Raji (cell line): Measurements from ENCODE around the gene RFXANK.

Source experiments
- POLR2A ChIP-seq: IDR thresholded peaks from 2 replicates; pipeline ENCODE4 v1.6.1; 2011; ENCODE audit warnings: low read depth, low read length, control low read depth; ENCODE audit not compliant: insufficient read depth

RFXANK gene

DNA sequence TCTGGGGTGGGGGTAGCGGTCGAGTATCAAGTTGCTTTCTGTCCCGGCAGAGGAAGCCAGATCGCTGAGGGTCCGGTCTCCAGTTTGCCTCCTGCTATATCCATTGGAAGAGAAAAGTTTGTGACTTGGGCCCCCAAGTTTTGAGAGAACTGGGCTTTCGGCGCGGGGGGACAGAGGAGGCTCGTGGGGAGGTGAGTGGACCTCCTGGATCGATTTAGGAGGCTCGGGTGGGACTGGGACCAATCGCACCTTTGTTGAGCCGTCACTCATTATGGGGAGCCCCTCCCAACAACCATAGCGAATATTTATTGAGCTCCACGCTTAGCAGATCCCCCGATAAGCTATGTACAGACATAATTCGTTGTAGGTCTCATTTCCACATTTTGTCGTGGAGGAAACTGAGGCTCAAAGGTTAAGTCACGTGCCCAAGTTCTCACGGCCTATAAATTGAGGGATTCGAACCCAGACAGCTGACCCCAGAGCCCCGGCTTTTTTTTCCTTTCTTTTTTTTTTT lies 909 bp downstream of the RFXANK start:
- TF ChIP-seq POLR2A, result peak; percentile 66

DNA sequence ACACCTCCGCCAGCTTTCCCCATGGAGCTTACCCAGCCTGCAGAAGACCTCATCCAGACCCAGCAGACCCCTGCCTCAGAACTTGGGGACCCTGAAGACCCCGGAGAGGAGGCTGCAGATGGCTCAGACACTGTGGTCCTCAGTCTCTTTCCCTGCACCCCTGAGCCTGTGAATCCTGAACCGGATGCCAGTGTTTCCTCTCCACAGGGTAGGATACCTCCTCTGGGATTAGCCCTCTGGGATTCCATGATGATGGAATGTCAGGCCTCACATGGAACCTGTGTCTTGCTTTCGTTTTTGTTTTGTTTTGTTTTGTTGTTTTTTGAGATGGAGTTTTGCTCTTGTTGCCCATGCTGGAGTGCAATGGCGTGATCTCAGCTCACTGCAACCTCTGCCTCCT lies 1.9 kb downstream of the RFXANK start:
- TF ChIP-seq POLR2A, result no peak

DNA sequence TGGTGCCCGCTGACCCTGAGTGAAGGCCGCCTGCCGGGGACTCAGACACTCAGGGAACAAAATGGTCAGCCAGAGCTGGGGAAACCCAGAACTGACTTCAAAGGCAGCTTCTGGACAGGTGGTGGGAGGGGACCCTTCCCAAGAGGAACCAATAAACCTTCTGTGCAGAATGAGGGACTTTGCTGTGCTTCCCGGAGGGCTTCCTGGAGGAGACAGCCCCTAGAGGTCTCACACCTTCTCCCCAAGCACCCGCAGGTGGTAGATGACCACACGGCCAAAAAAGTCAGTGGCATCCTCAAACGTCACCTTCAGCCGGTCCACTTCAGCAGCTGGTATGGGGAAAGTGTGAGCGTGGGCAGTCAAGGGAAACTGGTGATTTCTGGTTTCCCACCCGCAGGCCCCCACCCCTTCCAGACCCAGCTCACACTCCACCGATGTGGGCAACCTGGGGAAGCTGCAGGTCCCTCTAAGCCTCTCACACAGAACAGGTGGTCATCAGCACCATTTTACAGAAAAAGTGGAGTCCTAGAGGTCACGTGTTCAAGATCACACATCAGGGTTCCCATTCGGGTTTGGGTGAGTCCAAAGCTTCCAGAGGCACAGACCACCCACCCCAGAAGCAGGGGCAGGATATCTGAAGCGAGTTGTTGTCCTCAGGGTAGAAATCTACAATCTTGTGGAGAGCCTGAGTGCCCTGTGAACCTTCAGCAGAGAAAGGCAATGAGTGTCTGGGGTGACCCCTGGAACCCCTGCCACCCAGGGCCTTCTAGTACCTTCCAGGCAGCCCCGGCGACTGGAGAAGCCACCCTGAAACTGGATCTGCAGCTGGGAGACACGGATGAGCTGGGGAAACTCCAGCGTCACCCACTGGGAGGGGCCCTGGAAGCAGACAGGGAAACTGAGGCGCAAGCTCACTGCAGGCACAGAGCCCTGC lies 9.9 kb downstream of the RFXANK start:
- TF ChIP-seq POLR2A, result no peak

DNA sequence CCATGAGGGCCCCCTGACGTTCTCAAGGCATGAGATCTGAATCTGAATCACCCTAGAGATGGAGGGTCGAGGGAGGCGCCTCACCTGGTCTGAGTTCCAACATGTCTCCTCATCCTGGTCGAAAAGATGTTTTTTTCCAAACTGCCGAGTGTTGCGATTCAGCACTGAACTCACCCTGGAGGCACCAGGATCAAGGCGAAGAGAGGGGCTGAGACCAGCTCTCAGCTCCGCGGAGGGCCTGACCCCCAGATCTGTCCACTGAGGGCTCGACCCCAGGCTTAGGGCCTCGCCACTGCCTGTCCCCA lies 10.6 kb downstream of the RFXANK start:
- TF ChIP-seq POLR2A, result no peak

DNA sequence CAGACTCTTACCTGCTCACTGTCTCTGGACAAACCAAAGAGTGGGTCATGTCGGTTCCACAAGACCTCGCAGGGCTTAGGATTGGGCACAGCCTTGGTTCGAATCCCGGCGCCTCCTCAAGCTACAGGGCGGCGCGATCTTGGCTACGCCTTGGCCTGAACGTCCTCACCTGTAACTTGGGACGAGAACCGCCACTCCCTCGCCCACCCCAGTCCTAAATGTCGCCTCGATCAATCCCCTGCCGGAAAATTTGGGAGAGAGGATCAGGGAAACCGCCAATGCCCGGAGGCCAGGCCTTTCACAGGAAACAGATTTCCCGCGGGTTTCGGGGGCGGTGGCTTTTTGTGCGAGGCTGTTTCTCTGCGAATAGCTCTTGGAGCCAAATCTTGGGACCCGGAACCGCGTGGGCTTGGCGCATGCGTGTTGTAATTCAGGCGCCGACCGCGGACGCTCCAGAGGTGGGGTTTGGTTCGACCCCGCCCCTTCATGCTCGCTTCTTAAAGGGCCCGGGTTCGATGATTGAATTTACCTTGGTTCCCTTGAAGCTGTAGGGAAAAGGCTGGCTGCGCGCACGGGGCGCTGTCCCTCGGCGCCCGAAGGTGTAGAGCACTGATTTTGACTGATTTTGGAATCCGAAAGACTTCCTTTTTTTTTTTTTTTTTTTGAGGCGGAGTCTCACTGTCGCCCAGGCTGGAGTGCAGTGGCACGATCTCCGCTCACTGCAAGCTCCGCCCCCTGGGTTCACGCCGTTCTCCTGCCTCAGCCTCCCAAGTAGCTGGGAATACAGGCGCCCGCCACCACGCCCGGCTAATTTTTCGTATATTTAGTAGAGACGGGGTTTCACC lies 11.2 kb downstream of the RFXANK start, which contains the start of gene NR2C2AP:
TSS of gene NR2C2AP (minus strand) at position 403 of the 845 bp plus-strand sequence. CDS start at position 49, 354 bp downstream.
- TF ChIP-seq POLR2A, result peak; percentile 57

DNA sequence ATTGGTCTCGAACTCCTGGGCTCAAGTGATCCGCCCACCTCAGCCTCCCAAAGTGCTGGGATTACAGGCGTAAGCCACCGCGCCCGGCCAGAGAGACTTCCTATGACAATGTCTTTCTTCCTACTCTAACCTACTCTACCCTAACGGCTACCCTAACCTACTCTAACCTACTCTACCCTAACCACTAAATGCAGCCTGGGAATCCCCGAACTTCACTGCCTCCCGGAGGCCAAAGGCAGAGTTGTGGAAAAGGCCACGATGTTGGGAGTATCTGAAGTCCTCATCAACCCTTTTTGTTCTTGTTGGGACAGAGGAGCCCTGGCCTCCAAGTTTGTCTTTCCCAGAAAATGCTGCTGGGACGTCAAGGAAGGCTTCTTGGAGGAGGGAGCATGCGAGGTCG lies 12.1 kb downstream of the RFXANK start:
- TF ChIP-seq POLR2A, result no peak

DNA sequence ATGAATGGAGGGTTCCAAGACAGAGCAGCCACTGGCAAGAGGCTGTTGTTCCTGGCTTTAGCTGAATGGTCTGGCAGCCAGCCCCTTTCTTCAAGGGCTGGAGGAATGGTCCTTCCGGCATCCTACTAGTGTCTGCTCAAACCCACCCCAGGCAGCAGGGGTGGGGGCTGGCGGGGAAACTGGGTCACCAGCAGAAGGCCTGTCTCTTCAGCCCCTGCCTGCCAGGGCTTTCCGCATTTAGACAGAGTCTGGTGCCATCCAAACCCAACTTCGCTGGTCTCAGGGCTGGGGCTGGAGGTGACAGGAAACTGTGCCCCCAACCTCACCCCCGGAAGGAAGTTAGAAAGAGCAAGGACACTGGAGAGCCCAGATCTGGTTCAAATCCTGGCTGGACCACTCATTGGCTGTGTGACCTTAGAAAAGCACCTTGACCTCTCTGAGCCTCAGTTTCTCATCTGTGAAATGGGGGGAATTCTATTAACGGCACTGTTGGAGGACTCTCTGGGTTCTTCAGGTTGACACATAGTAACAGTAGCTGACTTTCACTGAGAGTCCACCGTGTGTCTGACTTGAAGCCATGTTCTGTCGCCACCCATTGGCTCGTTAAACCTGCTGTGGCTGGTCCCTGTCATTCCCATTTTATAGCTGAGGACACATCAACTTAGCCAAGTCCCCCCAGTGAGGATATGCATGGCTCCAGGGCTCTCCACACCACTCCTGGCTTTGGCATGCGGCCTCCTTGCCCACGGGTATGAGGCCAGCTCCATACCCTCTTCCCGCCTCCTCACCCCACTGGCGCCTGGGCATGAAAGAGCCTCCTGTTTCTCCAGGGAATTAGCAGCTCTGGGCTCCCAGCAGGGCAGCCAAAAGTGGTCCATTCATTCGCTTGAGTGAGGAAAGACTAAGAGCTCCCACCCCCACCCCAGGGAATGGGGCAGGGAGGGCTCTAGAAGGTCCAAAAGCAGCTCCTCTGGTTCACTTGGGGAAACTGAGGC lies 13.7 kb downstream of the RFXANK start:
- TF ChIP-seq POLR2A, result no peak

DNA sequence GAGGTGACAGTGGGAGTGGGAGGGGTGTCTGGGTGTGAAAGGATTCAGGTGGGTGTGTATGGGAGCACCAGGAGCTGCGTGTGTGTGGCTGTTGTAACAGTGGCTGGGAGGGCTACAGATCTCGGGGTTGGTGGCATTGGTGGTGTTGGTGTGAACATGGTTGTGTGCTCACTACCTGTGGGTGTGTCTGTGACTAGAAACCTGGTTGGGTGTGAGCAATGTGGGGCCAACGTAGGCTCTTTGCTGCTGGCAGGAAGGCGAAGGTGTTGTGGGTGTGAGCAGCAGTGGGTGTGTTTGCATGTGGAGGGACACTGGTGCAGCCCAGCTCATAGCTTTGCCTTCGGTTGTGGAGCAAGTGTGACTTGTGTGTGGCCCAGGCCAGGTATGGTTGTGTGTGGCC lies 14.9 kb downstream of the RFXANK start:
- no peak for TF ChIP-seq POLR2A

DNA sequence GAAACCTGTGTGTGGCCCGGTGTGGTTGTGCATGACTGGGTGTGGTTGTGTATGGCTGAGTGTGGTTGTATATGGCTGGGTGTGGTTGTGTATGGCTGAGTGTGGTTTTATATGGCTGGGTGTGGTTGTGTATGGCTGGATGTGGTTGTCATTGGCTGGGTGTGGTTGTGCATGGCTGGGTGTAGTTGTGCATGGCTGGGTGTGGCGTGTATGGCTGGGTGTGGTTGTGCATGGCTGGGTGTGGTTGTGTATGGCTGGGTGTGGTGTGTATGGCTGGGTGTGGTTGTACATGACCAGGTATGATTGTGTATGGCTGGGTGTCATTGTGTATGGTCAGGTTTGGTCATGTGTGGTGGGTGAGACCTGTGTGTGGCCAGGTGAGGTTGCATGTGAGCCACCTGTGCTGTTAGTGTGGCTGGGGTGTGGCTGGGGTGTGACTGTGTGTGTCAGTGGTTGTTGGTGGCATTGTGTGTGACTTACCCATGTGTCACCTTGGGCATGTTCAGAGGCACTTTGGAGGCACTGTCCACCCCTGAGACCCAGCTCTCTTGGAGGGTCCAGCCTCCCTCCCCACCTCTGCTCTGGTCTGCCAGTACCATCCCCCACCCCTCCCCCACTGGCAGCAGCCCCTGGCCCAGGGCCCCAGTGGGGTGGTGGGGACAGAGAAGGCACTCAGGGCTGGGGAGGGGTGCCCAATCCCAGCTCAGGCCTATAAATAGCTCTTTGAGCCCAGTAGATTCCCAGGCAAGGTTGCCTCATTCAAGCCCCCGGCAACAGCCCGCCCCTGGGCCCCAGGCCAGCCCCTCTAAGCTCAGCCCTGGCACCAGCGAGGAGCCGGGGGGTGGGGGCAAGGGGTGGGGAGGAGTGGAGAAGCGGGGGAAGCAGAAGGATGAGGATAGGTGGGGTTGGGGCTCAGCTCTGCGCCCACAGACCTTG lies 15.8 kb downstream of the RFXANK start:
- no peak for TF ChIP-seq POLR2A

DNA sequence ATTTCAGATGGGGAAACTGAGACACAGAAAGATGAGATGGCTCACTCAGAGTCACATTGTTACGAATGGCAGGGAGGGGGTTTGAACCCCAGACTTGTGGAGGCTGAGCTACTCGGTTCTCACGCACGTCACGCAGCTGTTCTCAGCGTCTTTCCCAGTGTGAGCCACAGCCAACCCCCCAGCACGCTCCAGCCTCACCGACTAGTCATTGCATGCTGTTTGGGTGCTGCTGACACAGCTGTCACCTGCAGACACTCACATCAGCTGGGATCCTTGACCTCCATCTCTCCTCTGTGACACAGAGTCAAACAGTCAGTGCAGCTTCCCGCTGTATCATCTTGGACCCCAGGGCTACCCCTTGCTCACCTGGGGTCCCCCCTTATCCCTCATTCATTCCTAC lies 17.3 kb downstream of the RFXANK start:
- no peak for TF ChIP-seq POLR2A

DNA sequence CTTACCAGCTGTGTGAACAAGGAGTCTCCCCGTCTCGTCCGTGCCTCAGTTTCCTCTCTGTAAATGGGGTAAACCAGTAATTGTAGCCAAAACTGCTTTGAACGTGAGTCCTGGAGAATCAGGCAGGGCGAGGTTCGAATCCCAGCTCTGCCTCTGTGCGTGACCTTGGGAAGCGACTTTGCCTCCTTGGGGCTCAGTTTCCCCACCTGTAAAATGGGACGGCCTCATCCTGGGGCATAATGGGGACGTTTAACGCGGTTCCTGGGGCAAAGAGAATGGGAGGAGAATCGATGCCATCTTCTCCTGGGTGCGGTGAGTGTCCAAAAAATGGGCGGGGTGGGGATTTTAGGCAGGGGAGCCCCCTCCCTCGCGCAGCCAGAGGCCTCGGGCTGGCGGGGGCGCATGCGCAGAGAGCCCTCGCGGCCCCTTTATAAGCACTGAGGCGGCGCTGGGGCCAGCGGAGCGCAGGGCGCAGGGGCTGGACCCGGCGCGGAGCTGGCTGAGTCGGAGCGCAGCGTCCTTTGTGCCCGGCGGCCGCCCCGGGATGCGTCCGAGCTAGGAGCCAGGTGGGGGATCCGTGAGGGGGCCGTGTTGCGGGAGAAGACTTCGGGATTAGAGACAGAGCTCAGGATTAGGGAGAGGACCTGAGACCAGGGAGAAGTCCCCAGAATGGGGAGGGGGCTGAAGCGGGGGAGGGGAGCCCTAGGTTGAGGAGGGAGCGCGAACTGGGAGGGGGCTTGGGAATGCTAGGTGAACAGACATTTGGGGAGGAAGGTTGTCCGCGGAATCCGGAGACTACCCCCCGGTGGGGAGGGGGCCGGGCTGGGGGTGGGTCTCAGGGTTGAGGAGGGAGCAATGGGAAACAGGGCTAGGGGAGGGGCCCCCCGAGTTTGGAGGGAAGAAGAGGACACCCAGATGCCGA lies 19.7 kb downstream of the RFXANK start, which contains the start of gene NCAN:
TSS of gene NCAN (plus strand) at position 460 of the 922 bp plus-strand sequence. CDS start 4,996 bp downstream, outside the sequence.
- no peak for TF ChIP-seq POLR2A

DNA sequence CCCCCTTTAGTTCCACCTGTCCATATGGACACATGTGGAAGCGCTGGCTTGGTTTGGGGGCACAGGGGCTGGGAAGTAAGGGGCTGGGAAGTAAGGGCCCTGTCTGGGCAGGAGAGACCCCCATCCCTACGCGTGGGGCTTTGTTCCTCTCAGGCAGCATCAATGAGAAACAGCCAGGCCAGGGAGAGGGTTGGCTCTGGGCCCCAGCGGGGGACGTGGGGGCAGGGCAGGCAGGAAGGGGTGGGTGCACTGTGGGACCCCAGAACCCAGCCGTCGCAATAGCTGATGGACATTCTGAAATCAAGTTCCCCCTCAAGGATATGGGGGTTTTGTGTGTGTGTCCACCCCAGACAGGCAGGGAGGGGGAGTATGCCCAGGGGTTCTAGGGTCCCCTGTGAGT lies 20.9 kb downstream of the RFXANK start:
- TF ChIP-seq POLR2A, result no peak
